COLO668 (cell line): Measurements from ENCODE around the gene KRCC1.
A peak's percentile ranks its signal among the peaks of the same experiment; 100 is the strongest.

Source experiments
- DNase-seq: peaks from one replicate; lab custom pipeline; 2025; ENCODE audit not compliant: unreplicated experiment; lab: John Stamatoyannopoulos, UW

The KRCC1 gene

DNA sequence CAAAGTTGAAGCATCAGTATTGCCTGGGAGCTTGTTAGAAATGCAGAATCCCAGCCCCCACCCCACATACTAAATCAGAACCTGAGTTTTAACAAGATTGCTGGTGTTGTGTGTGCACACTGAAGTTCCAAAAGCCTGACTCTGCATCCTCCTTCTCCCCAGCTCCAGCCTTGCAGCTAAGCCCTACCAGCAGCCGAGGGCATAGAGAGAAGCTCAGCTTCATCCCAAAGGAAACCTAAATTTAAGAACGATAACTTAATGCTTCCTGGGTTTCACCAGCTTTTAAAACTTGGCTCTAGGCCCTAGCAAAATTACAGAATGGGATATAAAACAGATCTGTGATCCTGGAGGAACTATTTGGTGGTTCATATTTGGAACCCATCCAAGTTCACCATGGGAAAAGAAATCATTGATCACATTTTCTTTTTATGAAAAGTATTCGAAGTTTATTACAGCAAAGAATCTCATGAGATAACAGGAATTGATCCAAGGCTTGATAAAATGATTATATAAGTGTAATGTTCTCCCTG lies 23.1 kb upstream of the KRCC1 start:
- no peak for DNase-seq

DNA sequence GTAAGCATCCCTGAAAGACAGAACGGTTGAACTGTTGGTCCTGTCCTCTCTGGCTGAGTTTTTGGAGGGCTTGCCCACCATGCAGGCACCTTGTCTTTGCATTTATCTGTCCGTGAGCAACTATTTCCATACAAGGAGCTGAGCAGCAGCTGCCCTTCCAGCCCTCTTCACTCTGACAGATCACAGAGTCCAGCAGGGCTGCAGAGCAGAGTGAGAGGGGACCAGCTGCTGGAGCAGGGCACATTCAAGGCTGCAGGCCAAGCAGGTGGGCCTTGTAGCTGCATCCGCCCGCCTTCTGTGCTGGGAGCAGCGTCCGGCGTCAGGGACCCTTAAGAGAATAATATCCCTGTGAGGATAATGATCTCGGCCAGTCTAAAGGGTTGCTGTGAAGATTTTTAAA lies 21.5 kb upstream of the KRCC1 start:
- DNase-seq: no peak

- DNase-seq: no peak
Observed at GRCh38 chr2:88074854-88075292, 19.3 kb upstream of the KRCC1 start.

DNA sequence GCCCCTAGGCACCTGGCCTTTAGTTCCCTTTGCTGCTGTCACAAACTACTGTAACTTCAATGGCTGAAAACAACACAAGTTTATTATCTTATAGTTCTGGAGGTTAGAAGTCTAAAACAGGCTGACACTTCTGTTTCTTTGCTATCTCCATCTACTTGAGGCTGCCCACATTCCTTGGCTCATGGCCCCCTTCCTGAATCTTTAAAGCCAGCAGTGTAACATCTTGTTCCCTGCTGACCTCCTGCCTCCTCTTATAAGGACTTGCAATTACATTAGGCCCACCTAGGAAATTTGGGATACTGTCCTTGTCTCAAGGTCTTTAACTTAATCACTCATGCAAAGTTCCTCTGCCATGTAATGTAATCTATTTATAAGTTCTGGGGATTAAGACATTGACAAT lies 18.6 kb upstream of the KRCC1 start:
- DNase-seq: no peak

DNA sequence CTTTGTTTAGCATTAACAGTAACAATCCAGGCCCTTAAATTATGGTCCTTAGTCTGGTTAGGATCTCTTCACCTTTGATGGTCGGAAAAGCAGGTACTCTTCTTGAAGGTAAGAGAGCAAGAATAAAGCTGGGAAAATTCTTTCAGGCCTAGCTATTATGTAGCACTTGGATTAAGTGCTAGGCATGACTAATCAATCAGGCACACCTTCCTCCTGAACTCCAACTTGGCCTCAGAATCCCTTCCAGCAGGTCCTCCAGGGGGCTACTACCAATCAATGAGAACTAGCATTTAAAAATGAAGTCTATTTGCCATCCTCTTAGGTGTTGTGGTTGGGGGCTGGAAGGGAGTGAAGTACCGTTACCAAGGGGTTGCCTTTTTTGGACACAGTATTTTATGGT lies 15.8 kb upstream of the KRCC1 start:
- DNase-seq: no peak

DNA sequence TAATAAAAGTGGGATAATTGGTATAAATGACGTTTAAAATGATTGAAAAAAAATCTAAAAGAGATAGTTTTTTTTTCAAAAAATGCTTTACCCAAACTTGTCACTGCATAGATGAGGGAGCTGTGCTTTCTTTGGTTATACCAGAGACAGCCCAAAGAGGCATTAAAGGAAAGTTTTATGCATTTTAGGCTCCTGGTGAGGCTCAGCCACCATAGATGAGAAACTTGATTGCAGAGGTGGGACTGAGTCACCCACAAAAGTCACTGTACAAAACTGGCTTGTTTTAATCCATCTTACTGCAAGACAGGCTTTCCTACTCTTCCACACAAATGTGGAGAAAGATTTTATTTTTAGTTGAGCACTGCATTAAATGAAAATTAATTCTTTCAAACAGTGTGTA lies 14.5 kb upstream of the KRCC1 start:
- no peak for DNase-seq

DNA sequence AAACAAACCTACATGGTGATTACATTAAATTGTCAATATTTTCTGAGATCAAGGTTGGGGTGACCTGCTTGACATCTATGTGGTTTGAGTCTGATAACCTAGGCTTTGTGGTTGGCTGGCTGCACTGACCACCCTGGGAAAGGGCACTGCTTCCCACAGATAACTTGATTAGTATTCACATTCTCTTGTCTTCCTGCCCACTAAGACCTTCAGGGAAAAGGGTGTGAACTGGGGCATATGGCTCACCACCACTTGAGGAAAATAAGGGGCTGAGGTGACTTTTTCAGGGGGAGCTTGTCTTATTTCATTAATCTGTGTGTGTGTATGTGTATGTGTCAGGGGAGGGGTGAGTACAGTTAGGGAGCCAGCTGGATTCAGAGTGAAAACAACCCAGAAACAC lies 13.5 kb upstream of the KRCC1 start:
- no peak for DNase-seq

DNA sequence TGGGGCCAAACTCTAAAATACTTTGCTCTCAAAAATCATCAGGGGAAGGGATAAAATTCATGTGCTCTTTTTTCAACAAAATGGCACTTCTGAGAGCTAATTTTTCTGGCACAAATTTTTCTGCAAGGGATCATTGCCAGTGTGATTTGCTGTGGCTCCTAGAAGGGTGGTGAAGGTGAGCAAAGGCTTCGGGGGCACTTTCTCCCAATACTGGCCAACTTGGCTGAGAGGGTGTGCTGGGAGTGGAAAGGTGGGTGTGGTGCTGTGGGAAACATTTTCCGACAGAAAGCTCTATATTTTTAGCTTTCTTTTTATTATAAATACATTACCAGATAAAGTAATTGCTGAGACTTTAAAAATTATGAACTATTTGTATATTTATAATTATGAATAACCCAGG lies 12.5 kb upstream of the KRCC1 start:
- DNase-seq: no peak

DNA sequence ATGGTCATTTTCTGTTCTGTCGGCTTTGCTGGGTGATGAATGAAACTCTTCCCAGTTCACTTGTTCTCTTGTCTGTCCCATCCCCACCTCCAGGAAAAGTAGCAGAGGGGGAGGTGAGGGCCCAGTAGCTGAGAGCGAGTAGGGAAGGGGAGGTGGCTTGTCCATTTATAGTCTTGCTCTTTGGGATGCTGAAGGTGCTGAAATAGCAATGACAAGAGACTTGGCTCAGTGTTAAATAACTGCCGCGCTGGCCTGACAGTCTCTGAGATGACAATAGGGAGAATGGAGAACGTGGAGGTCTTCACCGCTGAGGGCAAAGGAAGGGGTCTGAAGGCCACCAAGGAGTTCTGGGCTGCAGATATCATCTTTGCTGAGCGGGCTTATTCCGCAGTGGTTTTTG lies 12.0 kb upstream of the KRCC1 start, which contains the start of gene SMYD1:
Gene SMYD1, plus strand, starts transcription at position 228 of the 400 bp plus-strand sequence. Its CDS starts 40 bp downstream, at position 268.
- no peak for DNase-seq

GRCh38 chr2:88067189-88067588 lies 11.6 kb upstream of the KRCC1 start:
- DNase-seq: no peak

- no peak for DNase-seq
Observed at GRCh38 chr2:88066543-88066942, 11.0 kb upstream of the KRCC1 start.

DNA sequence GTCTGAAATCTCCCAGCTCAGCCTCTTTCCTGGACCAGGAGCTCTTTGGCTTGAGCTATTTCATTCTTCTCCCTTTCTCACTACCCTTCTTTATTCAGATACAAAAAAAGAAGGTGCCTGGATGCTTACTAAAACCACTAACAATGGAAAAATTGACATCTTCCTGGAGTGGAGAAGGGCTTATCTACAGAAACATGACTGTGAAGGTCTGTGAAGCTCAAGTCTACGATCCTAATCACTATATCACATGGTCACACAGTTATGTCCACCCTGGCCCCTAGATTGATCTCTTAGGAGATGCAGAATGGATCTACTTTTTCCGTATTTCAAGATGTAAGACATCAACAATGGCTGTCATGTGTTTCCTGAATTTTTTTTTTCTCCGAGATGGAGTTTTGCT lies 5.7 kb upstream of the KRCC1 start:
- DNase-seq: no peak

- DNase-seq: no peak
Observed at GRCh38 chr2:88060907-88061275, 5.3 kb upstream of the KRCC1 start.

DNA sequence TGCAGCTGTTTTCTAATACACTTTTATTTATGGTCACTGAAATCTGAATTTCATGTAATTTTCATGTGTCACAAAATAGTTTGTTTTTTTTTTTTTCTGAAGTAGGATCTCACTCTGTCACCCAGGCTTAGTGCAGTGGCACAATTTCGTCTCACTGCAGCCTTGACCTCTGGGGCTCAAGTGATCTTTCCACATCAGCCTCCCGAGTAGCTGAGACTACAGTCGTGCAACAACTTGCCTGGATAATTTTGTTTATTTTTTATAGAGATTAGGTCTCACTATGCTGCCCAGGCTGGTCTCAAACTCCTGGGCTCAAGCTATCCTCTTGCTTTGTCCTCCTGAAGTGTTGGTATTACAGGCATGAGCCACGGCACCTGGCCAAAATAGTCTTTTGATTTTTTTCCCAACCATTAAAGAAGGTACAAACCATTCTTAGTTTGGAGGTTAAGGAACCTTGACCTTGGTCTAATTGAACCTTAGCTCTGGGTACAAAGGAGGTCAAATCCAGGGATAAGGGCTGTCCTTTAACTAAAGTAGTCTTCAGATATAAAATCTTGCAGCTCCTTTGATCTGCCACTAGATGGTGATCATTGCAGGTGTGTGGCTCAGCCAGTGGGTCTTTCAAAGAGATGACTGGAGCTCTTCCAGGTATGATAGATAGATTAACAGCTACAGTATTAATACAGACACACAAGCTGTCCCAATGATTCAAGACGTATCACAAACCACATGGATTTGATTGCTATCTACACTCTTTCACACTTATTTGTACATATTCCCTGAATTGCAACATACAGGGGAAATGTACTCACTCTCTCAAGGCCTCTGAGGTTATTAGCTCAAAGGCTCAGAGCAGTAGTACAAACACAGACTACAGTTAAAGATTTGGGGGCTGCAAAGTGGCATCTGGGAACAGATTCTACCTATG lies 4.7 kb upstream of the KRCC1 start:
- peak; percentile 9 for DNase-seq

GRCh38 chr2:88058191-88058590 lies 2.6 kb upstream of the KRCC1 start:
- DNase-seq: no peak

DNA sequence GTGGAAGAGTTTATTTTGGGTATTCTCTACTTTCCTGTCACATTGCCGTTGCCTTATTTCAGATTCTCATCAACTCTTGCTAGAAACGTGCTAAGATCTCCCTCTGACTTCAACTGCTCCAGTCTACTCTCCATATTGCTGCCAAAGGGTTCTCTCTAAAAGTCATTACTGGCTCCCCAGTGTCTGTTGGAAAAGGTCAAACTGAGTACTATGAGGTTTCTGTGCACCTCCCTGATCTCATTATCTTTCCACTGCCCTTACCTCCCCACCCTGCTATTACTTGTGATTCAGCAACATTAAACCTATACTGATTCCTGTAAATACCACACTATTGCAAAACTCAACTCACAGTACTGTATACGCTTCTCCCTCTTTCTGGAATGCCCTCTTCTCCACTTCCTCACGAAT lies 1.9 kb upstream of the KRCC1 start:
- no peak for DNase-seq

DNA sequence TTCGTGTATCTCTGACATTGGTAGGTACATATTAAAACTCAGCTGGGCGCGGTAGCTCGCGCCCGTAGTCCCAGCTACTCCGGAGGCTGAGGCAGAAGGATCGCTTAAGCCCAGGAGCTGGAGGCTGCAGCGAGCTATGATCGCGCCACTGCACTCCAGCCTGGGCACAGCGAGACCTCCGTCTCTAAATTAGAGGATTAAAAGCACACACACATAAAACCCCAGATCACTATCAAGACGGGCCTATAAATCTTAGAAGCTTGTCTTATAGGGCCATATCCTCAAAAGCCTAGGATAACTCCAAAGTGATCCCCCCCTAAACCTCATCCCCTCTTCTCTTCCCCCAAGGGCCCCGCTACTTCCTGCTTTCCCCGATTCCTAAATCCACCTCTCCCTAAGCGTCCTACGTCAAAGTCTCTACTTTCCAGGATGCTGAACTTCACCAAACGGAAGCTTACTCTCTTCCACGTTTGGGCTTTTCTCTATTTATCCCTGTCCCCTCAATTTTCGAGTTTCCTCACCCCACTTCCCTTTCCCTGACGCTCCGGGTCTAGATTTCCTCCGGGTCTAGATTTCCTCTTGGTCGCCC lies 707 bp downstream of the KRCC1 start:
- DNase-seq: peak; percentile 9

DNA sequence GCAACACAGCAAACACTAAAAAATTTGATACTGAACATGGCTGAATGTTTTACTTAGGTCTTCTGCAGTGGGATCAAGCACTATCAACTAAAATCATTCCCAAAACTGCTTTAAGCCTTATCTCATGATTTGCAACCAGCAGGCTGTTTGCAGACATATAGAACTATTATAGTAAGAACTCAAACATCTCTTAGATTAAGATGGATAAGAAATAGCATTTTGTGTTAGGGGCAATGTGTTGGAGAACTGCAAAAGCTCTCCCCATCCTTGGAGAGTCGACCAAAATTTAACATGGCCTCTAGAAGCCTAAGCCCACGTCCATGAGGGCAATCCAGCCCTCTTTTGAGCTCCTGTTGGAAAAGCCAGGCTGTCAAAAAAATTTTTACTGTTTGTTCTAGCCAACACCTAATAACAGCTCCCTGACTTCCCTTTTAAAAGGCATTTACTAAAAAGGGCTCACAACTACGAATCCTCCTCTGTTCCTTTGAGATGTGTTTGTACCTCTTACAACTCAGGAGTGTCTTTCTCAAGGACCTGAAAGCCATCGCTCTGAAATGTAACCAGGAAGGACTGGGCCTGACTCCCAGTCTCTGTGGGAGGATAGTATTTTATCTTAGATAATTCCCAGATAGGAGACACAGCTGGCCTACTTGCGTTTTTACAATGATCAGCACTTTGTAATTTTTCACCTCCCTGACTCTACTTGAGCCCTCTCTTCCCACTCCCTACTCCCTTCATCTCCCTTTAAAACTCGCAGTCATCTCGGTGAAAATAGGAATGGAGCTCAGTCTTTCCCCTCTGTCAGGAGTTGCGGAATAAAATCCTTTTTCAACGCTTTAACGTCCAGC lies 1.4 kb downstream of the KRCC1 start:
- DNase-seq: no peak

DNA sequence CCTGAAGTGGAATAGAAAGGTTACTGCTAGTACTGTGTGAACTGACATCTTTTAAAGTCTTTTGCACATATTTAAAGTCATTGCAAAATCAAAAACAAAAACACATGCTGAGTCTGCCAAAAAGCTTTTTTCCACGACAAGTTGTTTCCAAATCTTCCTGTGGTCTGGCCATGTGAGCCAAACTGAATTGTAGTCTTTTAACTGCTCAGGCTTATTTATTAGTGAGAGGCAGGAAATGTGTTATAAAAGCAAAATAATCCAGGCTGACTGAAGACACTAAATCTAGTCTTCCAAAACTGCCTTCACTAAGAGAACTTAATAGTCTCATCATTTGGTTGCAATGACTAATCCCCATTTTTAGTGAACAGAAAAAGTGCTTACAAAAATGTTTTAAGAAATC lies 2.3 kb downstream of the KRCC1 start:
- no peak for DNase-seq

GRCh38 chr2:88051792-88052191 lies 3.8 kb downstream of the KRCC1 start:
- DNase-seq: no peak

GRCh38 chr2:88049622-88050021 lies 6.0 kb downstream of the KRCC1 start:
- DNase-seq: no peak
